Smooth muscle cell (in vitro differentiated cells): ENCODE results near the gene IQSEC2. TPM values are rescaled to one million over a fixed set of nuclear protein-coding genes. Genes with fewer than 3 reads are reported as not detected.
A peak's percentile ranks its signal among the peaks of the same experiment; 100 is the strongest.

Source experiments
- DNase-seq: peaks from one replicate; lab custom pipeline; 2025; ENCODE audit not compliant: unreplicated experiment; lab: John Stamatoyannopoulos, UW
- H2AFZ ChIP-seq: fragments of 200-600 bp; sonication (generic); 2 replicates; pipeline ENCODE4 v1.6.0; 2016; ENCODE audit warnings: antibody characterized with exemption, low read depth, mild to moderate bottlenecking
- H3F3A ChIP-seq: fragments of 200-600 bp; sonication (generic); 2 replicates; pipeline ENCODE4 v1.6.0; 2017; ENCODE audit warnings: antibody characterized with exemption, low read depth
- H3K27ac ChIP-seq: fragments of 200-600 bp; sonication (generic); 2 replicates; pipeline ENCODE4 v1.5.1; 2016; ENCODE audit warnings: low read depth, mild to moderate bottlenecking
- H3K27me3 ChIP-seq: fragments of 200-600 bp; sonication (generic); 2 replicates; pipeline ENCODE4 v1.6.1; 2016; ENCODE audit warnings: low read depth, mild to moderate bottlenecking
- H3K36me3 ChIP-seq: fragments of 200-600 bp; sonication (generic); 2 replicates; pipeline ENCODE4 v1.5.1; 2016; ENCODE audit warnings: low read depth
- H3K4me1 ChIP-seq: fragments of 200-600 bp; sonication (generic); 2 replicates; pipeline ENCODE4 v1.5.1; 2016; ENCODE audit warnings: low read depth
- H3K4me2 ChIP-seq: fragments of 200-600 bp; sonication (generic); 2 replicates; pipeline ENCODE4 v1.6.0; 2016; ENCODE audit warnings: mild to moderate bottlenecking
- H3K4me3 ChIP-seq: fragments of 200-600 bp; sonication (generic); 2 replicates; pipeline ENCODE4 v1.5.1; 2016; ENCODE audit warnings: mild to moderate bottlenecking
- H3K79me2 ChIP-seq: fragments of 200-600 bp; sonication (generic); 2 replicates; pipeline ENCODE4 v1.6.0; 2016; ENCODE audit warnings: low read depth, mild to moderate bottlenecking
- H3K9ac ChIP-seq: fragments of 200-600 bp; sonication (generic); 2 replicates; pipeline ENCODE4 v1.6.0; 2016; ENCODE audit warnings: low read depth
- H3K9me3 ChIP-seq: fragments of 200-600 bp; sonication (generic); replicated peaks from 2 replicates; pipeline ENCODE4 v1.5.1; 2016; ENCODE audit warnings: low read depth
- H4K20me1 ChIP-seq: fragments of 200-600 bp; sonication (generic); 2 replicates; pipeline ENCODE4 v1.6.0; 2016; ENCODE audit warnings: low read depth
- CTCF ChIP-seq: fragments of 200-600 bp; sonication (generic); IDR thresholded peaks from 2 replicates; pipeline ENCODE4 v1.5.1; 2017; ENCODE audit warnings: borderline replicate concordance, mild to moderate bottlenecking, antibody characterized with exemption; ENCODE audit not compliant: insufficient read depth, poor library complexity, severe bottlenecking
- WGBS: methylation state at CpG from one replicate; pipeline ENCODE4 v1.1.7; 2016; ENCODE audit warnings: low lambda C conversion rate; 5-methylcytosine and 5-hydroxymethylcytosine counted together
- polyA plus RNA-seq: library from polyadenylated mRNA; unstranded; fragments of >200 nt; fragmentation: Nextera tagmentation; extraction: Ambion mirVana; gene quantifications from 2 replicates; pipeline ENCODE4 v1.2.1, GENCODE V29; 2016
- total RNA-seq: library from RNA; depleted of rRNA; stranded (reverse); fragments of >200 nt; gene quantifications from 2 replicates; pipeline ENCODE4 v1.2.3, GENCODE V29; 2014

IQSEC2 gene
- total and polyA plus RNA-seq, 2 experiments from 2014 or later = 4.2 to 6.9 TPM

GRCh38 chrX:53313728-53314105, 32.3 kb upstream of the IQSEC2 start:
- no peaks in the 10 kb centered on the region for H4K20me1 ChIP-seq
- no peaks in the 10 kb centered on the region for H3K36me3 ChIP-seq
- no peak for DNase-seq
- H2AFZ ChIP-seq = no peak overlapping the region
- peaks cover 3% of the 10 kb centered on the region for H3K27me3 ChIP-seq
- H3K27ac ChIP-seq = no peak overlapping the region
- no peak overlapping the region for H3K4me3 ChIP-seq
- H3K4me1 ChIP-seq = no peaks in the 10 kb centered on the region
- H3K9me3 ChIP-seq = no peaks in the 10 kb centered on the region
- no peak overlapping the region for H3K9ac ChIP-seq
- no peak overlapping the region for H3K4me2 ChIP-seq
- H3F3A ChIP-seq = no peaks in the 10 kb centered on the region
- no peaks in the 10 kb centered on the region for H3K79me2 ChIP-seq
- TF ChIP-seq CTCF = no peak
- WGBS = 83% methylated on average over 5 of the region's 5 CpGs

- H3K9ac ChIP-seq = no peak overlapping the region
- peaks cover 2% of the 10 kb centered on the region for H3K27me3 ChIP-seq
- no peaks in the 10 kb centered on the region for H4K20me1 ChIP-seq
- H2AFZ ChIP-seq = no peak overlapping the region
- 30% methylated on average over 8 of the region's 8 CpGs for WGBS
- no peak overlapping the region for H3K4me3 ChIP-seq
- peak; percentile 4 for DNase-seq
- no peaks in the 10 kb centered on the region for H3K79me2 ChIP-seq
- no peaks in the 10 kb centered on the region for H3K36me3 ChIP-seq
- H3K4me2 ChIP-seq = no peak overlapping the region
- no peak overlapping the region for H3K27ac ChIP-seq
- no peaks in the 10 kb centered on the region for H3K4me1 ChIP-seq
- peak; percentile 65 for TF ChIP-seq CTCF
- no peaks in the 10 kb centered on the region for H3F3A ChIP-seq
- no peaks in the 10 kb centered on the region for H3K9me3 ChIP-seq
These were observed 31.8 kb upstream of the IQSEC2 start for GRCh38 chrX:53312946-53313727.

GRCh38 chrX:53309837-53310236, 28.5 kb upstream of the IQSEC2 start:
- Histone ChIP-seq H3K36me3 (no peaks in the 10 kb centered on the region), H3K27ac (no peak overlapping the region), H3K9me3 (no peaks in the 10 kb centered on the region), H3K4me2 (no peak overlapping the region), H3K9ac (no peak overlapping the region), H3K4me3 (no peak overlapping the region), H4K20me1 (no peaks in the 10 kb centered on the region), H2AFZ (no peak overlapping the region), H3K4me1 (no peaks in the 10 kb centered on the region), H3K27me3 (no peaks in the 10 kb centered on the region), H3K79me2 (no peaks in the 10 kb centered on the region), H3F3A (no peaks in the 10 kb centered on the region)
- no peak for TF ChIP-seq CTCF
- DNase-seq = no peak
- 83% methylated on average over 7 of the region's 7 CpGs for WGBS

- Histone ChIP-seq H3K36me3 (no peaks in the 10 kb centered on the region), H2AFZ (no peak overlapping the region), H3K4me1 (no peaks in the 10 kb centered on the region), H3K4me2 (no peak overlapping the region), H3K9me3 (no peaks in the 10 kb centered on the region), H3K79me2 (no peaks in the 10 kb centered on the region), H3K27me3 (no peaks in the 10 kb centered on the region), H3K4me3 (no peak overlapping the region), H3F3A (no peaks in the 10 kb centered on the region), H4K20me1 (no peaks in the 10 kb centered on the region), H3K27ac (no peak overlapping the region), H3K9ac (no peak overlapping the region)
- TF ChIP-seq CTCF = no peak
- WGBS = 85% methylated on average over 4 of the region's 4 CpGs
- no peak for DNase-seq
These were observed 27.5 kb upstream of the IQSEC2 start for GRCh38 chrX:53308836-53309235.
